NB4 (cell line): ENCODE measurements around the gene MMP27.

Experiments used
- CTCF ChIP-seq: IDR thresholded peaks from one replicate; pipeline ENCODE4 v1.5.1; 2012; ENCODE audit warnings: low read depth, low read length
- MYC ChIP-seq: IDR thresholded peaks from 2 replicates; pipeline ENCODE4 v1.6.1; 2011; ENCODE audit warnings: low read depth, low read length
- POLR2A ChIP-seq: IDR thresholded peaks from 2 replicates; pipeline ENCODE4 v1.6.1; 2011; ENCODE audit warnings: mild to moderate bottlenecking; ENCODE audit not compliant: insufficient read length; ENCODE audit errors: extremely low read depth
- TF ChIP-seq, protein P1 (sequence below): IDR thresholded peaks from 2 replicates; pipeline ENCODE4 v1.6.1; 2011; ENCODE audit warnings: low read depth, low read length

DNA sequence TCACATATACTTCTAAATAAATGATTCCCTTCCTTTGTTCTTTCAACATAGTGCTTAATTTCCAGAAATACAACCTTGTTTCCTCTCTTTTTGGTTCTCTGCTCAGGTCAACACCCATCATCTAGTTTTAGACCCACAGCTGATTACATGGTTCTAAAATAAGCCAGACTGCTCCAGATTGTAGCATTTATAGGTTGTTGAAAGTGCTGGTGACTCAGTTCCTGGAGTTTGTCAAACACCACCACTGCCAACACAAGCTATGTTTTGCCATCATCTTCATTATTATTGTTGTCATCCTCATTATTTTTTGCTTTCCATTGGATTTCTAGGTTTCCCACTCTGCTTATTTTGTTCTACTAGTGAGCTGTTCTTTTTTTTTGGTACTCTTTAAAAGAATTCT is 58.1 kb downstream of the MMP27 start:
- TF ChIP-seq CTCF (no peak), POLR2A (no peak), MYC (no peak)
- TF ChIP-seq, protein P1, sequence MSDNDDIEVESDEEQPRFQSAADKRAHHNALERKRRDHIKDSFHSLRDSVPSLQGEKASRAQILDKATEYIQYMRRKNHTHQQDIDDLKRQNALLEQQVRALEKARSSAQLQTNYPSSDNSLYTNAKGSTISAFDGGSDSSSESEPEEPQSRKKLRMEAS, result no peak
